Measurements from ENCODE around the gene SLCO4A1.
"Not testable (repeated sequence)": the region's sequence is repeated elsewhere in the genome, so short reads cannot be mapped to it uniquely, and the experiment has no call there.

Gene SLCO4A1

DNA sequence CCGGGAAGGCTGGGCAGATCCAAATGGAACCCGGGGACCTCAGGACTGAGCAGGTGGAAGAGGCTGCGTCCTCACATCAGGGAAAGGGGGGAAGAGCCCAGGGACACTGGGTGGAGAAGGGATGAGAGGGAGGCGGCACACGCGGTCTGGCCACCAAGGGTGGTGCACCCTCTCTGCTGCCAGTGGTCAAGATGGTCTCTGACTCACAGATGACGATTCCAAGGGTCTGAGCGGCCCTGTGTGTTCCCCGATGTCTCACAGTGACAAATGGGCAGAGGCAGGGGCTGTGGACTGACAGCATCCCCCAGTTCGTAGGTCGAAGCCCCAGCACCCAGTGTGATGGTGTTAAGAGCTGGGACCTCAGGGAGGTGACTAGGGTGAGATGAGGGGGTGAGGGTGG is 32.1 kb downstream of the SLCO4A1 start:
- H3K4me3 ChIP-seq = no peak overlapping the region
- no peak overlapping the region for H3K27ac ChIP-seq

DNA sequence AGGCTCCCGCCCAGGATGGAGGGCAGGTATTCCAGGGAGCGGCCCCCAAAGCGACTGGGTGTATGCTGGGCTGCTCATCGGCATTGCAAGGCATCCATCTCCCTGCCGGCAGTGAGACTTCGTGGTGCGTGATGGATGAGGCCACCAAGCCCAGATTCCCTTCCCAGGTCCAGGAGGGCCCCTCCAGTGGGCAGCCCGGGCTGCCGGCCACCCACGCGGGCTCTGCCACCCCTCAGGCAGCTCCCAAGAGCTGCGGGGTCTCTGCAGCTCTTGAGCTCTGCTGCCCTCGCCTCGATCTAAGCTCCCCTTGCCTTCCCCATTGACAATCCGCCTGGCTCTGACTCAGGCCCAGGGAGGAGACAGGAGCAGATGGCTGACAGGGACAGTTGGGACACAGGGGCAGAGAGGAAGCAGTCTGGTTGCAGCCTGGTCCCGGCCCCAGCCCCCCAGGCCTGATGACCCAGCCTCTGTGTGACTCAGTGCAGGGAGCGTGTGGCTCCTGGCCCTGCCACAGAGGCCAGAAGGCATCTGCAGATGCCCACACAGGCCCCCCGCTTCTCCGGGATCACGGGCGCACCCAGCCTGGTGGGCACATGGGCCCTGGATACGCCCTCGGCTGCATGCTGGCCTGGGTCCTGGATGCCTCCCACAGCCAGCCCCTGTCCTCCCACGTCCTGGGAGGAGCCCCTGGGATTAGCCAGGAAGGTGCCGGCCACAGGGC is 33.0 kb downstream of the SLCO4A1 start:
- H3K27ac ChIP-seq = no peak overlapping the region

DNA sequence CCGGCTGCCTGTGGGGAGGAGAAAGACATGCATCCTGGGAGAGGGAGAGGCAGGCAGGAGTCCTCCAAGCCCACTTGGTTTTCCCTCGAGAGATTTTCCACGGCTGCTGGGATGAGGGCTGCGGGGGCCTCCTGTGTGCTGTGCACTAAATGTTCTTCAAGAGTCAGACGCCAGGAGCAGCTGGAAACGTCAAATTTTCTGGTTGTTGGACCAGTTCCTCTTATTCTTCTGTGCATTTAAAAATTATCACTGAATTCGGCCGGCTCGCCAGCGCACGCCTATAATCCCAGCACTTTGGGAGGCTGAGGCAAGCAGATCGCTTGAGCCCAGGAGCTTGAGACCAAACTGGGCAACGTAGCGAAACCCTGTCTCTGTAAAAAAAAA is 33.6 kb downstream of the SLCO4A1 start:
- H3K27ac ChIP-seq = no peak overlapping the region
- no peak overlapping the region for H3K4me3 ChIP-seq

More for the DNA sequence above, 33.0 kb downstream of the SLCO4A1 start:
- H3K4me3 ChIP-seq = no peak overlapping the region

DNA sequence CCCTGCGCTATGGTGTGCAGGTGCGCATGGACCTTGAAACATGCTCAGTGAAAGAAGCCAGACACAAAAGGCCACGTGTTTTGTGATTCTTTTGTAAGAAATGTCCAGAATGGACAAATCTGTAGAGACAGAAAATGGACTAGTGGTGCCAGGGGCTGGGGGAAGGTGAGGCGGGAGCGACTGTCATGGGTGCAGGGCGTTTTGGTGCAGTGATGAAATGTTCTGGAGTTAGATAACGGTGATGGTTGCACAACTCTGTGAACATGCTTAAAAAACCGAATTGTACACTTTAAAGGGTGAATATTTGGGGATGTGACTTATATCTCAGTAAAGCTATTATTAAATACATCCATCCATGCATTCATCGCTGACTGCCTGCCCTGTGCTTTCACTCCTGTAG is 34.7 kb downstream of the SLCO4A1 start:
- no peak overlapping the region for H3K4me3 ChIP-seq

DNA sequence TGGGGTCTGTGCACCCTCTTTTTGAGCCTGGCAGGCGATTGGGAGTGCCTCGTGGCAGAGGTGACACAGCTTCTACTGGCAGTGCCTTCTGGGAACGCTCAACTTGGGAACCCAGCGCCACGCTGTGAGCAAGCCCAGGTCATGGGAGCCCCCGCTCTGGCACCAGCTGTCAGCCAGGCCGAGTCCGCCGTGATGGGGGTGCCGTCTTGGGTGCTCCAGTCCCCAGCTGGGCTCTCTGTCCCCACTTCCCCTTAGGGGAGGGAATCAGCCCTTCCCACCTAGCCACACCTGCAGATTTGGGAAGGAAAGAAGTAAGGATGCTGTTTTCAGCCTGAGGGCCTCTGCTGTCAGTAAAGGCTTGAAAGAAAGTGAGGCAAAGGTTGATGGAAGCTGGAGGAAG is 35.4 kb downstream of the SLCO4A1 start:
- Histone ChIP-seq H3K4me3 (no peak overlapping the region), H3K27ac (no peak overlapping the region)

More for the DNA sequence above, 34.7 kb downstream of the SLCO4A1 start:
- no peak overlapping the region for H3K27ac ChIP-seq

DNA sequence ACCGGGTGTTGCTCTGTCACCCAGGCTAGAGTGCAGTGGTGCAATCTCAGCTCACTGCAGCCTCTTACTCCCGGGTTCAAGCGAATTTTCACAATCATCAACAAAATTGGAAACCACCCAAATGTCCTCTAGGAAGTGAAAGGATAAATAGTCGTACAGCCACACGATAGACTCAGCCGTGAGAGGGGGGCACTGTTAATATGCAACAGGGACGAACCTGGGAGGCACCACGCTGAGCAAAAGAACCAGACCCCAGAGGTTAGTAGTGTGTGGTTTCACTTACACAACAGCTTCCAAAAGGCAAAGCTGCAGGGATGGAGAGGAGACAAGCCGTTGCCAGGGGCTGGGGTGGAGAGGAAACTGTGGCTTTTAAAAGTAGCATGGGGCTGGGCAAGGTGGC is 36.2 kb downstream of the SLCO4A1 start:
- no peak overlapping the region for H3K27ac ChIP-seq
- no peak overlapping the region for H3K4me3 ChIP-seq

DNA sequence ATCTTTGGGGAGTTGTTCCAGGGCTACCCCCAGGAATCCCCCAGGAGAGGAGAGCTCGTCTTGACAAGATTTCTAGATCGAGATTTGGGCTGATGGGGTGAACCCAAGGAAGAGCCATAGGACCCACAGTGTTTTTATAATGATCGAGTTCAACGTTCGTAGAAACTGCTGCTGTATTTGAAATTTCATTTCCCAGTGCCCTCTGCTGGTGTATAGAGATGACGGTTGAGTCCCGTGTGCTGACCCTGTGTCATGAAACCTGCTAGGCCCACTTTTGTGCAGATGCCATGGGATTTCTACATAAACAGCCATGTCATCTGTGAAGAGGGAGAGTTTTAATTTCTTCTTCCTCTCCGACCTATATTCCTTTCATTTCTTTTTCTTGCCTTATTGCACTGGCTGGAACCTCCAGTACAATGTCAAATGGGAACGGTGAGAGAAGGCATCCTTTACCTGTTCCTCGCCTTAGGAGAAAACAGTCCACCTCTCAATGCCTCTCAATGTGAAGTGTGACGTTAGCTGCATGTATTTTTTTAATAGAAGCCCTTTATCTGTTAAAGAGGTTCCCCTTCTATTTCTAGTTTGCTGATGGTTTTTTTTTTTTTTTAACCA is 37.8 kb downstream of the SLCO4A1 start:
- Histone ChIP-seq H3K27ac (no peak overlapping the region), H3K4me3 (no peak overlapping the region)

DNA sequence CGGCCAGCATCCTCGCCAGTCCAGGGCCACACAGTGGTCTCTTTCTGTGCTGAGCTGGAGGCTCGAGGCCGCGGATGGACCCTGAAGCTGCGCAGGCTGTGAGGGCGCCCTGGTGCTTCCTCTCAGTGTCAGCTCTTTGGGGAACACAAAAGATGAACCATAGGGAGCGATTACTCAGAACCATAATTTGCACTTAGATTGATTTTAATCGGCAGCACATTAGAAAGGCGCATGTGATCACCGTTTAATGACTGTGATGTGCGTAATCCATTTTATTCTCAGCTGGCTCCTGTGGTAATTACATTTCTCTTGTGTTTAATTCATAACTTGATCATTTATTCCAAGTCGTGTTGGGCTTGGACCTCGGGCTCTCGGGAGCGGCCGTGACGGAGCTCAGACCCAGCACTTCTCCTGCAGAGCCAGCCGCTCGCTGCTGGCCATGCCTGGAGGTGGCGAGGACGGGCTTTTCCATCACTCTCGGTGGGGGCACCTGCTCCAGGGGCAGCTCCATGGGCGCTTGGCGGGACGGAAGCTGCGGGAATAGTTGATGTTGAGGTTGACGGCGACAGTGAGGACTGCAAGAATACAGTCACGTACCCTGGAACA is 40.7 kb downstream of the SLCO4A1 start:
- Histone ChIP-seq H3K4me3 (no peak overlapping the region), H3K27ac (no peak overlapping the region)

DNA sequence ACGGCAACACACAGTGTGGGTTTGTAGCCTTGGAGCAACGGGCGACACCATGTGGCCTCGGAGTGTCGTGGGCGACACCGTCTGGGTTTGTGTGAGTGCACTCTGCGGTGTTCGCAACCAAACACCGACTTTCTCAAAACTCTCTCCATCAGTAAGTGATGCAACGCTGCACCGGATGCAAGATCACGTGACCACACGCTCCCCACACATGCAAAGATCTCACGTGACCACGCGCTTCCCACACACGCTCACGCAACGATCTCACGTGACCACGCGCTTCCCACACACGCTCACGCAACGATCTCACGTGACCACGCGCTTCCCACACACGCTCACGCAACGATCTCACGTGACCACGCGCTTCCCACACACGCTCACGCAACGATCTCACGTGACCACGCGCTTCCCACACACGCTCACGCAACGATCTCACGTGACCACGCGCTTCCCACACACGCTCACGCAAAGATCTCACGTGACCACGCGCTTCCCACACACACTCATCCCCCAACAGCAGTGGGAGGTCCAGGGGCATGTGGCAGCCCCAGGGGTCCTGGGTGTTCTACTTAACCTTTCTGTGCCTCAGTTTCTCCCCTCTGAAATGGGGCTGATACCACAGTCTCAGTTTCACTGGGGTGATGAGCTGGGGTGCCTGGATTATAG is 41.5 kb downstream of the SLCO4A1 start:
- not testable (repeated sequence) for H3K4me3 ChIP-seq, H3K27ac ChIP-seq

DNA sequence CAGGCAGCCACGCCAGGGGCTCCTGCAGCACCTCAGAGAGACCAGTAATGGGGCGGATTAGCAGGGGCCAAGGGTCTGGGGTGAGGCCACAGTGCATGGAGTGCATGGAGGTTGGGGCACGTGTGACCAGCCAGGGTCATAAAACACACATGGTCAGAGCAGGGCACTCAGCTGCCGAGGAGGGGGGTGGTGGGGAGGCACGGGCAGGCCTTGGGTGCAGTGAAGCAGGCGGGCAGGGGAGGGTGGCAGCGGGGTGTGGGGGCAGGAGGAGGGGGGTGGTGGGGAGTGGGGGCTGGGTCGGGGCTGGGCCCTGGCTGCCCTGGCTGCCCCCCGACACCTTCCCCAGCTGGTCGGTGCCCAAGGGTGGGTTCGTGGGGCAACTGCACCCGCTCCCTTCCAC is 42.7 kb downstream of the SLCO4A1 start:
- Histone ChIP-seq H3K27ac (no peak overlapping the region), H3K4me3 (no peak overlapping the region)

DNA sequence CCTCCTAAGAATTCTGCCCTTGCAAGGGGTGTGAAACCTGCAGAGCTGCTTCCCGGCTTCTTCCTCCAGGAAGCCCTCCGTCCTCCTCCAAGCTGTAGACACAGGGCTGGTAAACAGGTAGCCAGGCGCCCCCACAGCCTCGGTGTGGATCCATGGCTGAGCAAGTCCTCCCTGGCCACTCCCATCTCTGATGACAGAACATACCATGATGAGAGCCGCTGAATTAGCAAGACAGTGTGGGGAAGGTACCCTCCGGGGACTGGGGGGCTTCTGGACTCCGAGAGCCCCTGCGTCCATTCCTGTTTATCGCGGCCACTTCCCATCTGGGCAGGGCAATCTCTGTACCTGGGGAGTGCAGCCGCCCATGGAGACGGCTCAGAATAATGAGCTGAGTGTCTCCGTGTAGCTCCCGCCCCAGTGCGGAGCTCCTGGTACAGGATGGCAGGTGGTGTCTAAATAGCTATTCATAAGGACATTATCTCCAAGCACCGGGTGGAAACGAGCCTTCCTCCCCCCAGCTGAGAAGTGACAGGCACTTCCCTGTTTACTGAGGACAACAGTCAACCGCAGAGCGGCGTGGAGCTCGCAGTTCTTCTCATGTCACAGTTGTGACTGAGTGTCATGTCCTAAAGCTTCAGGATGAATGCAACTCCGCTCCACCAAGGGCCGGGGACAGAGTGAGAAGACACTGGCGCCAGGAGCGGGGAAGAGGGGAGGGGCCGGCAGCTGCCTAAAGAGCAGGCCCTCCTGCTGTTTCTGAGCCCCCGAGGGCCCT is 43.7 kb downstream of the SLCO4A1 start:
- H3K4me3 ChIP-seq = no peak overlapping the region

DNA sequence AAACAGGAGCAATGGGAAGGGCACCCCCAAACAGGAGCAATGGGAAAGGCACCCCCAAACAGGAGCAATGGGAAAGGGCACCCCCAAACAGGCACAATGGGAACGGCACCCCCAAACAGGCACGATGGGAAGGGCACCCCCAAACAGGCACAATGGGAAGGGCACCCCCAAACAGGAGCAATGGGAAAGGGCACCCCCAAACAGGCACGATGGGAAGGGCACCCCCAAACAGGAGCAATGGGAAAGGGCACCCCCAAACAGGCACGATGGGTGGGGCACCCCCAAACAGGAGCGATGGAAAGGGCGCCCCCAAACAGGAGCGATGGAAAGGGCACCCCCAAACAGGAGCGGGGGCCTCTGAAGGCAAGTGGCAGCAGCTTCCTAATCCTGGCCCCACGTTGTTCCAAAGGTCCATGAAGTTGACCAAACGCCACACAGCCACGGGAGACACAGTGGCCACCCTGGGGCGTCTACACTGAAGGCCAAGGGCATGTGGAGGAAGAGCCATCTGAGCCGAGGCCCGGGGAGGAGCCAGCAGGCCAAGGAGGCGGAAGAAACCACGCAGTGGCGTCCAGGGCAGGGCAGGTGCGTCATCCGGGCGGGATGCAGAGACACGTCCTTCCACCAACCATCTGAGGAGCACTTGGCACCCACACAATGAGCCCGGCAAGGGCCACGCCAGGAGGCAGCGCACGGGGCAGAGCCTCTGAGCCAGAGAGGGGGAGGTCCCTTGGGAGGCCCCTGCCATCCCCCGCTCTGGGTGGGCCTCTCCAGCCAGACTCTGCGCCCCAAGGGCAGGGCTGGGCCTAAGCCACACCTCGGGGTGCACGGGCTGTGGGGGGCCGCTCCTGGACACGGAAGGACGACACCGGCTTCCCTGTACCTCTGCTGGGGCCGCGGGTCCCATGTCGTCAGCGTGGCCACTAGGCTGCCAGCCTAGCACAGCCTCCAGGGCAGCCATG is 44.8 kb downstream of the SLCO4A1 start:
- no peak overlapping the region for H3K27ac ChIP-seq
- H3K4me3 ChIP-seq = no peak overlapping the region

More for the DNA sequence above, 43.7 kb downstream of the SLCO4A1 start:
- H3K27ac ChIP-seq = peak overlapping the region in 1 of 21 experiments; percentile 1

DNA sequence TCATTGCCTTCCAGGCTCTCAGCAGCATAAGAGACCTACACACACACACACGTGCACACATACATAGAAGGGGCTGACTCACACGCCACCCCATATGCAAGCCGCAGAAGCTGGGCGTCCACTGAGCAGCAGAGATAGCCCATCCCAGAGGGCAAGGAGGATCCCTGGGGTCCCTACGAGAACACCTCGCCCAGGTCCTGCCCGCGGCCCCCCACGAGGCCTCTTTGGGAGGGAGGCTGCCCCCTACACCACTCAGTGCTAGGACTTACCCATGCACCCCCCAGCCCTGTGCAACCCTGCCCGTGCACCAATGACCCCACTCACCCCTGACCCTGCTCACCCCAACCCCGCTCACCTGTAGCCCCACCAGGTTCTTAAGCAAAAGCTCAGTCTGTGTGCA is 45.8 kb downstream of the SLCO4A1 start:
- no peak overlapping the region for H3K4me3 ChIP-seq

DNA sequence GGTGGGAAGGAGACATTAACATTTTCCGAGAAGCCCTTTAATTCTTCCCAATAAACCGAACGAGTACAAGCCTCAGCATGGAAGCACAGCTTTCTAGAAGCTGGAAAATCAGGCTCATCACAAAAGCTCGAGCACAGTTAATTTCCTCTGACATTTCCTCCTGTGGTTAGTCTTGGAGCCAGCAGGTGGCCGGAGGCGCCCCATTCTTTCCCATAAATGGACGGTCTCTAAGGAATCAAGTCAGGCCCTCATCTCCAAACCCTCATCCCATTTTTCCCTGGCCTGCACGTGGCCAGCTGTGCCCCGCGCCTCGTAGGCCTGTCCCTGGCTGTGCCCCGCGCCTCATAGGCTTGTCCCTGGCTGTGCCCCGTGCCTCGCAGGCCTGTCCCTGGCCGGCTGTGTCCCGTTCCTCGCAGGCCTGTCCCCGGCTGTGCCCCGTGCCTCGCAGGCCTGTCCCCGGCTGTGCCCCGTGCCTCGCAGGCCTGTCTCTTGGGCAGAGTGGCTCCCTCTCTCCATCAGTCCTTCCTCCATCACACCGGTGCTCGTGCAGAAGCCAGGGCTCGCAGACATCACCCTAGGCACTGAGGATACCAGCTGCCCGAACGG is 46.7 kb downstream of the SLCO4A1 start:
- H3K4me3 ChIP-seq = no peak overlapping the region
- H3K27ac ChIP-seq = no peak overlapping the region

More for the DNA sequence above, 45.8 kb downstream of the SLCO4A1 start:
- H3K27ac ChIP-seq = no peak overlapping the region

DNA sequence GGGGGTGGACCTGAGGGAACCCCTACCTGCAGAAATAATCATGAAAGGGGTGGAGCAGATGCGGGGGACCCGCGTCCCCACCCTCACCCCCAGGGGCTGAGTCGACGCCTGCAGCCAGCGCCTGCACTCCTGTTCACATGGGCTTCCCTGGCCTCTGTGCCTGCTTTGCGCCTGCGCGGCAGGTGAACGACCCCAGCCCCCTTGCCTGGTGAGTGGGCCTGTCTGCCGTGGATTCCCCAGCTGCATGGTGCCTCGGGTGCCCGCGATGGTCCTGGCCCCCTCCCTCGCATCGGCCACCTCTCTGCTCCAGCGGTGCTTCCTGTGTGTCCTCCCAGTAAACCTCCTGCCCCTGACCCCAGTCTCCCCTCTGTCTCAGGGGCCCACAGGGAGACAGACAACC is 47.6 kb downstream of the SLCO4A1 start:
- Histone ChIP-seq H3K4me3 (no peak overlapping the region), H3K27ac (no peak overlapping the region)

DNA sequence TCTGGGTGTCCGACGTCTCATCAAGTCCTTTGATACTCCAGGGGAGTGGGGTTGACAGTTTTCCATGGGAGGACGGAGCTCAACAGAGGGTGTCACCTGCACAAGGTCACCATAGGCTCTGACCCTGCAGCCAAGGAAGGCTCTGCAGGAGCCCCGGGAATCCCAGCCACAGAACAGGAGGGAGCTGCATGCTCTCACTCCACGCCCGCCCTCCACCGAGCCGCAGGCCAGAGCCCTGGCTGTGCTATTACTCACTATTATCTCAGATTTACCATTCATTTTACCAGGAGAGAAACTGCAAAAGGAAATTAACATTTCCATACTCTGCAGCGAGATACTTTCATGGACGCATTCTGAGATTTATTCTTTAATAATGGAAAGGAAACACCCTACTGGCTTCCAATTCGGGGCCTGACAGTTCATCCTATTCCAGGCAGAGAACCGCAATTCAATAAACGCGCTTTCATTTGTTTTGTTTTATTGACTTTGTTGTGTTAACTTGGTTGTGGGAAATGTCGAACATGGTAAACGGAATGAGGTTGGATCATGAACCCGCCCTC is 48.0 kb downstream of the SLCO4A1 start:
- H3K4me3 ChIP-seq = no peak overlapping the region
- H3K27ac ChIP-seq = no peak overlapping the region

DNA sequence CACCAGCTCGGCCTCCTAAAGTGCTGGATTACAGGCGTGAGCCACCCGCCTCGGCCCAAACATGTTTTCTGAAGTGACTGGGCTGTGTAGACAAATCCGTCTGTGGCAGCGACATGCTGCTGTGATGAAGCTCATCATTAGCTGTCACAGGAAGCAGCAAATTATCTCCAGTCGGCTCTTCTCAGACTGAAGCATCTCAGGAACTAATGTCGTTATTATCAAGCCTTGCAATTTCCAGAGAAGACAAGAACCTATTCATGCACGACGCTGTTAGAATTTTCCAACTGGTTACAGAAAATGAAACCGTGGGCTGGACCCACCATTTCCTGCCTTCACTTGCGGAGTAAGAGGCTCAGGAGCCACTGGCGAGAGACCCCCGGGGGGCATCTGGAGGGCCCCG is 49.2 kb downstream of the SLCO4A1 start:
- no peak overlapping the region for H3K27ac ChIP-seq
- H3K4me3 ChIP-seq = no peak overlapping the region

DNA sequence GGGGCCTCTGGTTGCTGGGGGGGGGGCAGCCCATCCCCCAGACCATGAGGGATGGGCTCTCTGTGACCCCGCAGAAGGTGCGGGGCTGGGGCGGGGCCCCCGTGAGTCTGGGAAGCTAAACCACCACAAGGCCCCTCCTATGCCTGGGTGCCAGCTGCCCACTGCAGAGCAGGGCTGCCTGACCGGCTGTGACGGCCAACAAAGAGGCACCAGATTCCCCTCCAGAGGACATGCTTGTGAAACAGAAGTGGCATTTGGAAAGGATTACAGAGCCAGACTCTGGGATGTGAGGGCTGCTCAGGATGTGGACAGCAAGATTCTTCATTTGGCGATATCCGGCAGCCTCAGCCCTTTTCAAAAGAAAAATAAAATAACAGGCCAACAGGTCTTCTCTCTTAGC is 49.9 kb downstream of the SLCO4A1 start:
- H3K27ac ChIP-seq = no peak overlapping the region

More for the DNA sequence above, 49.9 kb downstream of the SLCO4A1 start:
- H3K4me3 ChIP-seq = no peak overlapping the region
